Measurements from ENCODE around the gene PNRC2. TPM values are rescaled to one million over a fixed set of nuclear protein-coding genes. Genes with fewer than 3 reads are reported as not detected.
A peak's percentile ranks its signal among the peaks of the same experiment; 100 is the strongest.

The PNRC2 gene
- polyA plus RNA-seq, result 165 TPM
- long read RNA-seq, donor 1, transcript PNRC2-201 (3 exons, 2,416 nt), result major isoform, 59 of 86 reads
- long read RNA-seq, donor 1, partial matches to known transcripts, result 22 of 86 reads
- long read RNA-seq, donor 1, other reads (novel, unspliced or antisense), result 0 of 86 reads
- long read RNA-seq, donor 2, transcript PNRC2-201 (3 exons, 2,416 nt), result major isoform, 146 of 168 reads
- long read RNA-seq, donor 2, transcript PNRC2-202 (3 exons, 814 nt), result minor isoform, 6 of 168 reads
- long read RNA-seq, donor 2, transcript PNRC2-204 (2 exons, 171 nt), result minor isoform, 8 of 168 reads
- long read RNA-seq, donor 2, partial matches to known transcripts, result 8 of 168 reads
- long read RNA-seq, donor 2, other reads (novel, unspliced or antisense), result 0 of 168 reads
- long read RNA-seq, donor 3, result 0 reads
- long read RNA-seq, donor 4, transcript PNRC2-201 (3 exons, 2,416 nt), result major isoform, 26 of 31 reads
- long read RNA-seq, donor 4, partial matches to known transcripts, result 0 of 31 reads
- long read RNA-seq, donor 4, other reads (novel, unspliced or antisense), result 0 of 31 reads
- long read RNA-seq, donor 5, transcript PNRC2-201 (3 exons, 2,416 nt), result major isoform, 83 of 98 reads
- long read RNA-seq, donor 5, transcript PNRC2-204 (2 exons, 171 nt), result minor isoform, 6 of 98 reads
- long read RNA-seq, donor 5, partial matches to known transcripts, result 6 of 98 reads
- long read RNA-seq, donor 5, other reads (novel, unspliced or antisense), result 0 of 98 reads
- long read RNA-seq, donor 6, transcript PNRC2-204 (2 exons, 171 nt), result minor isoform, 5 of 162 reads
- long read RNA-seq, donor 6, transcript PNRC2-201 (3 exons, 2,416 nt), result major isoform, 137 of 162 reads
- long read RNA-seq, donor 6, partial matches to known transcripts, result 15 of 162 reads
- long read RNA-seq, donor 6, other reads (novel, unspliced or antisense), result 0 of 162 reads
- long read RNA-seq, donor 7, transcript PNRC2-201 (3 exons, 2,416 nt), result major isoform, 88 of 100 reads
- long read RNA-seq, donor 7, transcript PNRC2-204 (2 exons, 171 nt), result minor isoform, 5 of 100 reads
- long read RNA-seq, donor 7, partial matches to known transcripts, result 6 of 100 reads
- long read RNA-seq, donor 7, other reads (novel, unspliced or antisense), result 0 of 100 reads
- long read RNA-seq, donor 8, transcript PNRC2-202 (3 exons, 814 nt), result minor isoform, 11 of 275 reads
- long read RNA-seq, donor 8, transcript PNRC2-201 (3 exons, 2,416 nt), result major isoform, 159 of 275 reads
- long read RNA-seq, donor 8, transcript PNRC2-204 (2 exons, 171 nt), result minor isoform, 10 of 275 reads
- long read RNA-seq, donor 8, partial matches to known transcripts, result 48 of 275 reads
- long read RNA-seq, donor 8, other reads (novel, unspliced or antisense), result 47 of 275 reads
- long read RNA-seq, donor 9, transcript PNRC2-202 (3 exons, 814 nt), result minor isoform, 6 of 199 reads
- long read RNA-seq, donor 9, transcript PNRC2-204 (2 exons, 171 nt), result minor isoform, 8 of 199 reads
- long read RNA-seq, donor 9, transcript PNRC2-201 (3 exons, 2,416 nt), result major isoform, 170 of 199 reads
- long read RNA-seq, donor 9, partial matches to known transcripts, result 13 of 199 reads
- long read RNA-seq, donor 9, other reads (novel, unspliced or antisense), result 0 of 199 reads
- long read RNA-seq, donor 10, transcript PNRC2-201 (3 exons, 2,416 nt), result major isoform, 124 of 141 reads
- long read RNA-seq, donor 10, transcript PNRC2-204 (2 exons, 171 nt), result minor isoform, 8 of 141 reads
- long read RNA-seq, donor 10, partial matches to known transcripts, result 5 of 141 reads
- long read RNA-seq, donor 10, other reads (novel, unspliced or antisense), result 0 of 141 reads
- long read RNA-seq, donor 11, transcript PNRC2-201 (3 exons, 2,416 nt), result major isoform, 72 of 128 reads
- long read RNA-seq, donor 11, partial matches to known transcripts, result 29 of 128 reads
- long read RNA-seq, donor 11, other reads (novel, unspliced or antisense), result 21 of 128 reads

- Histone ChIP-seq H3K4me3 (ENCODE audit: low read length) (peak within 1 kb of the TSS; percentile 77), H3K27ac (ENCODE audit: low read length) (peak within 1 kb of the TSS; percentile 99), H3K4me1 (ENCODE audit: control insufficient read depth, insufficient read depth, low read length) (peaks cover 5% of the 10 kb centered on the region), H3K27me3 (ENCODE audit: control insufficient read depth, insufficient read depth, low read length) (no peaks in the 10 kb centered on the region), H3K36me3 (ENCODE audit: control insufficient read depth, insufficient read depth, low read length) (peaks cover 9% of the 10 kb centered on the region), H3K9me3 (ENCODE audit: control insufficient read depth, low read depth, low read length) (no peaks in the 10 kb centered on the region)
- peak; percentile 98 for DNase-seq
- 0% methylated on average over 1 of the region's 84 CpGs for WGBS (ENCODE audit: insufficient coverage, low lambda C conversion rate)
These were observed at the start of gene PNRC2 for GRCh38 chr1:23959461-23960290. TSS of gene PNRC2 (plus strand) at chr1:23959828. CDS start at chr1:23961458, 1,630 bp downstream.

- H3K27me3 ChIP-seq (ENCODE audit: control insufficient read depth, insufficient read depth, low read length), result peaks cover 13% of the 10 kb centered on the region
- WGBS (ENCODE audit: insufficient coverage, low lambda C conversion rate), result no CpG with 5 or more reads among the region's 8 CpGs
- no peaks in the 10 kb centered on the region for H3K36me3 ChIP-seq (ENCODE audit: control insufficient read depth, insufficient read depth, low read length)
- no peak overlapping the region for H3K4me3 ChIP-seq (ENCODE audit: low read length)
- no peaks in the 10 kb centered on the region for H3K9me3 ChIP-seq (ENCODE audit: control insufficient read depth, low read depth, low read length)
- no peaks in the 10 kb centered on the region for H3K4me1 ChIP-seq (ENCODE audit: control insufficient read depth, insufficient read depth, low read length)
- H3K27ac ChIP-seq (ENCODE audit: low read length), result no peak overlapping the region
- no peak for DNase-seq
These were observed 49.5 kb upstream of the PNRC2 start for GRCh38 chr1:23910144-23910543.

- H3K27me3 ChIP-seq (ENCODE audit: control insufficient read depth, insufficient read depth, low read length), result peaks cover 9% of the 10 kb centered on the region
- H3K27ac ChIP-seq (ENCODE audit: low read length), result no peak overlapping the region
- WGBS (ENCODE audit: insufficient coverage, low lambda C conversion rate), result 94% methylated on average over 2 of the region's 11 CpGs
- H3K9me3 ChIP-seq (ENCODE audit: control insufficient read depth, low read depth, low read length), result no peaks in the 10 kb centered on the region
- no peak overlapping the region for H3K4me3 ChIP-seq (ENCODE audit: low read length)
- no peaks in the 10 kb centered on the region for H3K4me1 ChIP-seq (ENCODE audit: control insufficient read depth, insufficient read depth, low read length)
- H3K36me3 ChIP-seq (ENCODE audit: control insufficient read depth, insufficient read depth, low read length), result no peaks in the 10 kb centered on the region
- no peak for DNase-seq
These were observed 48.9 kb upstream of the PNRC2 start for GRCh38 chr1:23910553-23911246.

GRCh38 chr1:23911921-23912320, 47.7 kb upstream of the PNRC2 start:
- Histone ChIP-seq H3K4me3 (ENCODE audit: low read length) (no peak overlapping the region), H3K27ac (ENCODE audit: low read length) (no peak overlapping the region), H3K27me3 (ENCODE audit: control insufficient read depth, insufficient read depth, low read length) (peaks cover 7% of the 10 kb centered on the region), H3K4me1 (ENCODE audit: control insufficient read depth, insufficient read depth, low read length) (peaks cover 3% of the 10 kb centered on the region), H3K36me3 (ENCODE audit: control insufficient read depth, insufficient read depth, low read length) (no peaks in the 10 kb centered on the region), H3K9me3 (ENCODE audit: control insufficient read depth, low read depth, low read length) (no peaks in the 10 kb centered on the region)
- WGBS (ENCODE audit: insufficient coverage, low lambda C conversion rate), result no CpG with 5 or more reads among the region's 8 CpGs
- no peak for DNase-seq

GRCh38 chr1:23913212-23913880, 46.3 kb upstream of the PNRC2 start, which contains the start of gene CNR2:
TSS of gene CNR2 (minus strand) at chr1:23913362. CDS start at chr1:23875617, 37,745 bp downstream.
- Histone ChIP-seq H3K4me1 (ENCODE audit: control insufficient read depth, insufficient read depth, low read length) (peaks cover 3% of the 10 kb centered on the region), H3K36me3 (ENCODE audit: control insufficient read depth, insufficient read depth, low read length) (no peaks in the 10 kb centered on the region), H3K4me3 (ENCODE audit: low read length) (no peak within 1 kb of the TSS), H3K27ac (ENCODE audit: low read length) (no peak within 1 kb of the TSS), H3K27me3 (ENCODE audit: control insufficient read depth, insufficient read depth, low read length) (peaks cover 7% of the 10 kb centered on the region), H3K9me3 (ENCODE audit: control insufficient read depth, low read depth, low read length) (no peaks in the 10 kb centered on the region)
- no peak for DNase-seq
- WGBS (ENCODE audit: insufficient coverage, low lambda C conversion rate), result no CpG with 5 or more reads among the region's 7 CpGs

GRCh38 chr1:23914921-23915320, 44.7 kb upstream of the PNRC2 start:
- DNase-seq, result no peak
- H3K27me3 ChIP-seq (ENCODE audit: control insufficient read depth, insufficient read depth, low read length), result no peaks in the 10 kb centered on the region
- H3K4me1 ChIP-seq (ENCODE audit: control insufficient read depth, insufficient read depth, low read length), result peaks cover 12% of the 10 kb centered on the region
- no peaks in the 10 kb centered on the region for H3K9me3 ChIP-seq (ENCODE audit: control insufficient read depth, low read depth, low read length)
- no CpG with 5 or more reads among the region's 4 CpGs for WGBS (ENCODE audit: insufficient coverage, low lambda C conversion rate)
- no peak overlapping the region for H3K27ac ChIP-seq (ENCODE audit: low read length)
- H3K4me3 ChIP-seq (ENCODE audit: low read length), result no peak overlapping the region
- no peaks in the 10 kb centered on the region for H3K36me3 ChIP-seq (ENCODE audit: control insufficient read depth, insufficient read depth, low read length)

GRCh38 chr1:23915466-23915865, 44.2 kb upstream of the PNRC2 start:
- Histone ChIP-seq H3K27me3 (ENCODE audit: control insufficient read depth, insufficient read depth, low read length) (no peaks in the 10 kb centered on the region), H3K4me1 (ENCODE audit: control insufficient read depth, insufficient read depth, low read length) (peaks cover 18% of the 10 kb centered on the region), H3K9me3 (ENCODE audit: control insufficient read depth, low read depth, low read length) (no peaks in the 10 kb centered on the region), H3K4me3 (ENCODE audit: low read length) (no peak overlapping the region), H3K36me3 (ENCODE audit: control insufficient read depth, insufficient read depth, low read length) (no peaks in the 10 kb centered on the region), H3K27ac (ENCODE audit: low read length) (no peak overlapping the region)
- DNase-seq, result no peak
- 80% methylated on average over 1 of the region's 5 CpGs for WGBS (ENCODE audit: insufficient coverage, low lambda C conversion rate)

Measured in large intestine (tissue), 12 donors.